Subcutaneous abdominal adipose tissue (tissue), 5 donors: ENCODE measurements around the gene CGREF1.

Experiments used
- H3K27ac ChIP-seq: one replicate; pipeline ENCODE4 v1.7.0; 2013; ENCODE audit warnings: low read depth, mild to moderate bottlenecking, inconsistent platforms, low read length, moderate library complexity
- H3K27me3 ChIP-seq, 5 donors: one replicate each; pipeline ENCODE4 v1.7.0; 2013; ENCODE audit warnings: low read length in 5 of 5, inconsistent platforms in 1 of 5; ENCODE audit not compliant: control insufficient read depth in 5 of 5, insufficient read depth in 4 of 5
- H3K36me3 ChIP-seq, 5 donors: one replicate each; pipeline ENCODE4 v1.7.0; 2013; ENCODE audit warnings: low read length in 5 of 5; ENCODE audit not compliant: control insufficient read depth in 5 of 5, insufficient read depth in 5 of 5
- H3K4me1 ChIP-seq, 5 donors: one replicate each; pipeline ENCODE4 v1.7.0; 2013; ENCODE audit warnings: low read length in 5 of 5, mild to moderate bottlenecking in 3 of 5, moderate library complexity in 1 of 5; ENCODE audit not compliant: control insufficient read depth in 5 of 5, insufficient read depth in 5 of 5
- H3K4me3 ChIP-seq, 5 donors: one replicate each; pipeline ENCODE4 v1.7.0; 2013; ENCODE audit warnings: low read length in 5 of 5, low read depth in 1 of 5
- H3K9ac ChIP-seq, 5 donors: one replicate each; pipeline ENCODE4 v1.7.0; 2013; ENCODE audit warnings: low read length in 5 of 5, mild to moderate bottlenecking in 4 of 5, moderate library complexity in 3 of 5
- H3K9me3 ChIP-seq, 5 donors: one replicate each; pipeline ENCODE4 v1.7.0; 2013; ENCODE audit warnings: low read length in 5 of 5; ENCODE audit not compliant: control insufficient read depth in 5 of 5
- donor health status: healthy.
- donor health status: healthy.
- donor health status: healthy.
- donor health status: healthy.
- donor health status: healthy.

CGREF1 gene

GRCh38 chr2:27152102-27152795 lies 33.3 kb upstream of the CGREF1 start:
- Histone ChIP-seq H3K4me1 (peaks cover 0 to 11% (median 6%) of the 10 kb centered on the region in 5 donors), H3K27ac (no peak overlapping the region), H3K9ac (no peak overlapping the region), H3K27me3 (peaks cover 0 to 5% (median 0%) of the 10 kb centered on the region in 5 donors), H3K4me3 (no peak overlapping the region), H3K36me3 (no peaks in the 10 kb centered on the region), H3K9me3 (no peaks in the 10 kb centered on the region)

DNA sequence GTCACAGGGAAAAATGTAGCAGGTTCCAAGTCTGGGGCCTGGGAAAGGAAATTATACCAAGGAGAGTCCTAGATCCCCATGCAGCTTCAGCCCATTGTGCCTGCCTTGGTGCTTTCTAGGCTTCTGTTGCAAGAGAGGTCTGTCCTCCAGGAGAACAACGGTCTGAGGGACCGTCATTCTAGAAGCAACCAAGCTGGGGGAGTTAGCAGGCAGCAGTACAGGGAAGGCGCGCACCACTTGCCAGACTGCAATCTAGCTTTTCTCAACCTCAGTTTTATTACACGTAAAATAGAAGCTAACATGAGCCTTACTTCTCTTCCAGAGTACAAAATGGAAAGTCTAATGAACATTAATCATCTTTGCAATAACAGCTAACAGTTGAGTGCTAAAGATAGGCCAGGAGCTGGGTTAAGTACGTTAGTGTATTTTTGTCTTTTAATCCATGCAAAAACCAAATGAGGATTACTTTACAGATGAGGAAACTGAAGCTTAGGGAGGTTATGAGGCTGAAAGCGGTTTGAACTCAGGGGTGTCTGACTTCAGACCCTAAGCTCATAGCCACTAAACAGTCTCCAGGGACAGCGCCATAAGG lies 31.8 kb upstream of the CGREF1 start:
- H3K9ac ChIP-seq, result no peak overlapping the region
- no peak overlapping the region for H3K27ac ChIP-seq
- no peaks in the 10 kb centered on the region for H3K36me3 ChIP-seq
- no peaks in the 10 kb centered on the region for H3K9me3 ChIP-seq
- peaks cover 0 to 5% (median 0%) of the 10 kb centered on the region in 5 donors for H3K27me3 ChIP-seq
- H3K4me1 ChIP-seq, result peaks cover 0 to 11% (median 6%) of the 10 kb centered on the region in 5 donors
- no peak overlapping the region for H3K4me3 ChIP-seq

- H3K4me1 ChIP-seq, result peaks cover 0 to 11% (median 6%) of the 10 kb centered on the region in 5 donors
Observed at GRCh38 chr2:27149570-27150405, 30.9 kb upstream of the CGREF1 start.

GRCh38 chr2:27148801-27149439 lies 30.0 kb upstream of the CGREF1 start, which contains the start of gene TCF23:
TCF23 (plus strand) TSS chr2:27149004; CDS start chr2:27149134, 130 bp downstream.
- Histone ChIP-seq H3K9ac (no peak within 1 kb of the TSS), H3K36me3 (no peaks in the 10 kb centered on the region), H3K27me3 (peaks cover 0 to 5% (median 0%) of the 10 kb centered on the region in 5 donors), H3K4me3 (no peak within 1 kb of the TSS), H3K9me3 (no peaks in the 10 kb centered on the region), H3K27ac (no peak within 1 kb of the TSS), H3K4me1 (peaks cover 0 to 8% (median 6%) of the 10 kb centered on the region in 5 donors)

More at GRCh38 chr2:27149570-27150405, 30.9 kb upstream of the CGREF1 start:
- peaks cover 0 to 5% (median 0%) of the 10 kb centered on the region in 5 donors for H3K27me3 ChIP-seq
- no peak overlapping the region for H3K27ac ChIP-seq
- no peaks in the 10 kb centered on the region for H3K36me3 ChIP-seq
- no peak overlapping the region for H3K4me3 ChIP-seq
- H3K9me3 ChIP-seq, result no peaks in the 10 kb centered on the region
- no peak overlapping the region for H3K9ac ChIP-seq

DNA sequence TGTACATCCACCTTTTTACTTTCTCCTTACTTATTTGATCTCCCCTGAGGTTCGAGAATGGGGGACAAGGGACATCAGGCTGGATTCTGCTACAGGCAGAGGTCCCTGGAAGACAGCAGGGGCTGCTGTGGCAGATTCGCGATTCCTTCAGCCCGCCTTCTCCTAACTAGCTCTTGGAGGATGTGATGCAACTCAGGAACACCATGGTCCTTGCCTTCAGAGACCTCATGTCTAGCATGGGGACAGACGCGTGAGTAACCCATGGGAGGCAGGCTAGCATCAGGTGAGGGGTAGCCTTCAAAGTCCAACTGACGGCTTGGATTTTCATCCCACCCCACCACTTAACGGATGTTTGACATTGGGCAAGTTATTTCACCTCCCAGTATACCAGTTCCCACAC lies 29.0 kb upstream of the CGREF1 start:
- H3K9me3 ChIP-seq, result no peaks in the 10 kb centered on the region
- no peaks in the 10 kb centered on the region for H3K36me3 ChIP-seq
- no peak overlapping the region for H3K27ac ChIP-seq
- H3K27me3 ChIP-seq, result peaks cover 0 to 5% (median 0%) of the 10 kb centered on the region in 5 donors
- no peak overlapping the region for H3K9ac ChIP-seq
- no peak overlapping the region for H3K4me3 ChIP-seq
- peaks cover 0 to 8% (median 6%) of the 10 kb centered on the region in 5 donors for H3K4me1 ChIP-seq

DNA sequence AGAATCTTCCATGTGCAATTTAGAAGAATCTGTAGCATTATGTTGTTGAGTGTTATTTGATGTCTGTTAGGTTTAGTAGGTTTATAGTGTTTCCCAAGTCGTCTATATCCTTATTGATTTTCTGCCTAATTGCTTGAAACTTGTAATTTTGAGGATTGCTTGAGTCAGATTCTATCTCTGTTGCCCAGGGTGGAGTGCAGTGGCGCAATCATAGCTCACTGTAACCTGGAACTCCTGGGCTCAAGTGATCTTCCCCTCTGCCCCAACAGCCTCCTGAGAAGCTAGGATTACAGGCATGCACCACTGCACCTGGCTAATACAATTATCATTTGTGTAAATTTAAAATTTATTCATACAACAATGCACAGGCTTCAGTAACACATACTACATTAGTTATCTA lies 26.8 kb upstream of the CGREF1 start:
- peaks cover 0 to 8% (median 6%) of the 10 kb centered on the region in 5 donors for H3K4me1 ChIP-seq
- H3K27ac ChIP-seq, result no peak overlapping the region
- no peak overlapping the region for H3K9ac ChIP-seq
- H3K36me3 ChIP-seq, result no peaks in the 10 kb centered on the region
- H3K9me3 ChIP-seq, result no peaks in the 10 kb centered on the region
- peaks cover 0 to 5% (median 0%) of the 10 kb centered on the region in 5 donors for H3K27me3 ChIP-seq
- H3K4me3 ChIP-seq, result no peak overlapping the region

DNA sequence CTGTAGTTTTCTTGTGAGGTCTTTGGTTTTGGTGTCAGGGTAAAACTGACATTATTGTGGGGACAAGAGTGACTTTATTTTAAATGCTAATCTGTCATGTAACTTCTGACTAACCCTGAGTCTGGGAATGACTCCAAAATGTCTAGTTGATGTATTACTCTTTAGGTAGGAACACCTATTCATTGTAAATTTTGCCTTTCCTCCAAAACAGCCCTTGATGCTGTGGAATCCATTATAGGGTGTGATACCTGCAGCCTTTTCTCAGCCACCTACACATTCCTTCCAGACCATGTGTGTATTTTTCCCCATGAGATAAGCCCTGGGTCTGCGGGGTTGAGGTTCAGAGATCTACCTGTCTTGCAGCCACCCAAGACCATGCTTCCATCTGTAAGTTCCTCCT lies 24.4 kb upstream of the CGREF1 start:
- Histone ChIP-seq H3K9me3 (no peaks in the 10 kb centered on the region), H3K9ac (no peak overlapping the region), H3K36me3 (no peaks in the 10 kb centered on the region), H3K4me1 (no peaks in the 10 kb centered on the region), H3K27me3 (no peaks in the 10 kb centered on the region), H3K27ac (no peak overlapping the region), H3K4me3 (no peak overlapping the region)

- Histone ChIP-seq H3K4me1 (peaks cover 0 to 3% (median 2%) of the 10 kb centered on the region in 5 donors), H3K9me3 (no peaks in the 10 kb centered on the region), H3K27me3 (no peaks in the 10 kb centered on the region), H3K36me3 (no peaks in the 10 kb centered on the region), H3K27ac (no peak within 1 kb of the TSS), H3K9ac (no peak within 1 kb of the TSS), H3K4me3 (no peak within 1 kb of the TSS)
Observed at GRCh38 chr2:27139310-27139709, 20.4 kb upstream of the CGREF1 start, which contains the start of gene PRR30. PRR30 (minus strand) TSS chr2:27139410; CDS start chr2:27138329, 1,081 bp downstream.

- no peak overlapping the region for H3K27ac ChIP-seq
- H3K9ac ChIP-seq, result no peak overlapping the region
- no peaks in the 10 kb centered on the region for H3K36me3 ChIP-seq
- H3K27me3 ChIP-seq, result no peaks in the 10 kb centered on the region
- peaks cover 0 to 14% (median 11%) of the 10 kb centered on the region in 5 donors for H3K4me1 ChIP-seq
- H3K9me3 ChIP-seq, result no peaks in the 10 kb centered on the region
- no peak overlapping the region for H3K4me3 ChIP-seq
Observed at GRCh38 chr2:27138111-27138510, 19.2 kb upstream of the CGREF1 start.
